Measurements from ENCODE around the gene KAT7.

GRCh38 chr17:49819138-49819537 is 30.7 kb downstream of the KAT7 start:
- TF ChIP-seq POLR2A (IDR thresholded peaks at IDR 0.05) = no peak
- TF ChIP-seq CTCF (IDR thresholded peaks at IDR 0.05) = no peak
